Effector CD4-positive, alpha-beta T cell (primary cell): ENCODE results near the gene IRAK1.
A peak's percentile ranks its signal among the peaks of the same experiment; 100 is the strongest.

Experiments
- DNase-seq: peaks from one replicate; pipeline ENCODE4 v3.0.0-alpha.2; 2020
- total RNA-seq: gene quantifications from one replicate; lab custom pipeline; 2026; lab: John Stamatoyannopoulos, UW

Gene IRAK1
- 71.7 reads per million, percentile 76 among the genes with 10 or more reads in this experiment for total RNA-seq

- DNase-seq, result peak; percentile 29
Observed at GRCh38 chrX:154019633-154020528, at the start of gene IRAK1. Gene IRAK1 (minus strand): TSS chrX:154019902. CDS start chrX:154019812, 90 bp downstream.

GRCh38 chrX:154068560-154068959 is 48.9 kb upstream of the IRAK1 start:
- DNase-seq, result no peak

GRCh38 chrX:154064637-154065435 is 45.1 kb upstream of the IRAK1 start:
- DNase-seq, result no peak

GRCh38 chrX:154063234-154063633 is 43.5 kb upstream of the IRAK1 start:
- DNase-seq, result no peak

GRCh38 chrX:154061801-154062200 is 42.1 kb upstream of the IRAK1 start:
- no peak for DNase-seq

- no peak for DNase-seq
Observed at GRCh38 chrX:154059729-154060245, 40.1 kb upstream of the IRAK1 start.

- no peak for DNase-seq
Observed at GRCh38 chrX:154059231-154059630, 39.5 kb upstream of the IRAK1 start.

- no peak for DNase-seq
Observed at GRCh38 chrX:154058214-154058997, 38.7 kb upstream of the IRAK1 start.

GRCh38 chrX:154057791-154058190 is 38.1 kb upstream of the IRAK1 start:
- DNase-seq, result no peak

- DNase-seq, result no peak
Observed at GRCh38 chrX:154056770-154057241, 37.1 kb upstream of the IRAK1 start.

- peak; percentile 74 for DNase-seq
Observed at GRCh38 chrX:154051201-154051810, 31.6 kb upstream of the IRAK1 start.

GRCh38 chrX:154050113-154050495 is 30.4 kb upstream of the IRAK1 start:
- DNase-seq, result no peak

GRCh38 chrX:154049209-154050112 is 29.8 kb upstream of the IRAK1 start:
- no peak for DNase-seq

- no peak for DNase-seq
Observed at GRCh38 chrX:154048398-154048797, 28.7 kb upstream of the IRAK1 start.

- DNase-seq, result no peak
Observed at GRCh38 chrX:154046940-154047610, 27.4 kb upstream of the IRAK1 start.

GRCh38 chrX:154046031-154046781 is 26.5 kb upstream of the IRAK1 start:
- DNase-seq, result no peak

- no peak for DNase-seq
Observed at GRCh38 chrX:154044091-154044490, 24.4 kb upstream of the IRAK1 start.

GRCh38 chrX:154043003-154043763 is 23.5 kb upstream of the IRAK1 start:
- no peak for DNase-seq

GRCh38 chrX:154040863-154041262 is 21.2 kb upstream of the IRAK1 start:
- DNase-seq, result no peak
